Cardiac muscle cell (in vitro differentiated cells and primary cell): ENCODE measurements around the gene CRABP2. TPM values are rescaled to one million over a fixed set of nuclear protein-coding genes. Genes with fewer than 3 reads are reported as not detected.

Experiments used
- DNase-seq, 2 donors: peaks; one replicate each; pipeline versions ENCODE4 v3.0.0 to v3.0.0-alpha.2; 2010 to 2017; ENCODE audit warnings: low read depth in 1 of 2, low spot score in 1 of 2
- H3K27ac ChIP-seq: fragments of 200-600 bp; sonication (generic); 2 replicates; pipeline ENCODE4 v1.5.1; 2016
- H3K27me3 ChIP-seq: fragments of 200-600 bp; sonication (generic); 2 replicates; pipeline ENCODE4 v1.6.0; 2016; ENCODE audit warnings: control low read depth
- H3K36me3 ChIP-seq: fragments of 200-600 bp; sonication (generic); 2 replicates; pipeline ENCODE4 v1.5.1; 2016; ENCODE audit warnings: control low read depth
- H3K4me1 ChIP-seq: fragments of 200-600 bp; sonication (generic); 2 replicates; pipeline ENCODE4 v1.8.1; 2017; ENCODE audit warnings: low read depth, mild to moderate bottlenecking, mixed run types
- H3K4me3 ChIP-seq: fragments of 200-600 bp; sonication (generic); 2 replicates; pipeline ENCODE4 v1.5.1; 2016; ENCODE audit warnings: mild to moderate bottlenecking
- H3K9me3 ChIP-seq: fragments of 200-600 bp; sonication (generic); 2 replicates; pipeline ENCODE4 v1.5.1; 2017; ENCODE audit warnings: low read depth, mild to moderate bottlenecking, control low read depth
- polyA plus RNA-seq: library from polyadenylated mRNA; unstranded; fragments of >200 nt; fragmentation: Nextera tagmentation; extraction: Ambion mirVana; gene quantifications from 2 replicates; pipeline ENCODE4 v1.2.1, GENCODE V29; 2016
- total RNA-seq: library from RNA; depleted of rRNA; stranded (reverse); fragments of >200 nt; gene quantifications from 2 replicates; pipeline ENCODE4 v1.2.3, GENCODE V29; 2016
- TF ChIP-seq, protein P1 (sequence below): IDR thresholded peaks from 2 replicates; pipeline ENCODE4 v1.5.1; 2012; ENCODE audit warnings: low read depth, mild to moderate bottlenecking, low read length

The CRABP2 gene
- total and polyA plus RNA-seq, 2 experiments from 2014 or later, result 556 to 1,249 TPM

DNA sequence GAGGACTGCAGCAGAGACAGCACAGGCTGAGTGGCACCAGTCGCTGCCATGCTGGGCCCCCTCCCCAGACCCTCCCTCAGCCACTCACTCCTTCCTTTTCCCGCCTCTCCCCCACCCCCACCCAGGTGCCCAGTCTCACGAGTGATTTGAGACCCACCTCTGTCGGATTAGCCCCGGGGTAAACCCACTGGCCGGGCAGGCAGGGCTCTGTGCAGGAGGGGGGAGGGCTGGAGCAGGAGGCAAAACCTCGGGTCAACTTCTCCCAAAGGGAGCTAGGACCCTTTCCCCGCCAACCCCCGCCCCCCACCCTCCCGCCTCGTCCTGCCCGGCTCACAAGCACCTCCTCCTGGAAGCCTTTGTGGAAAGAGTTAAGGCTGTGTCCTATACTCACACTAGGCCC is 39.0 kb upstream of the CRABP2 start:
- DNase-seq, result no peak
- H3K4me3 ChIP-seq, result no peak overlapping the region
- TF ChIP-seq, protein P1, sequence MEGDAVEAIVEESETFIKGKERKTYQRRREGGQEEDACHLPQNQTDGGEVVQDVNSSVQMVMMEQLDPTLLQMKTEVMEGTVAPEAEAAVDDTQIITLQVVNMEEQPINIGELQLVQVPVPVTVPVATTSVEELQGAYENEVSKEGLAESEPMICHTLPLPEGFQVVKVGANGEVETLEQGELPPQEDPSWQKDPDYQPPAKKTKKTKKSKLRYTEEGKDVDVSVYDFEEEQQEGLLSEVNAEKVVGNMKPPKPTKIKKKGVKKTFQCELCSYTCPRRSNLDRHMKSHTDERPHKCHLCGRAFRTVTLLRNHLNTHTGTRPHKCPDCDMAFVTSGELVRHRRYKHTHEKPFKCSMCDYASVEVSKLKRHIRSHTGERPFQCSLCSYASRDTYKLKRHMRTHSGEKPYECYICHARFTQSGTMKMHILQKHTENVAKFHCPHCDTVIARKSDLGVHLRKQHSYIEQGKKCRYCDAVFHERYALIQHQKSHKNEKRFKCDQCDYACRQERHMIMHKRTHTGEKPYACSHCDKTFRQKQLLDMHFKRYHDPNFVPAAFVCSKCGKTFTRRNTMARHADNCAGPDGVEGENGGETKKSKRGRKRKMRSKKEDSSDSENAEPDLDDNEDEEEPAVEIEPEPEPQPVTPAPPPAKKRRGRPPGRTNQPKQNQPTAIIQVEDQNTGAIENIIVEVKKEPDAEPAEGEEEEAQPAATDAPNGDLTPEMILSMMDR, result no peak
- H3K27me3 ChIP-seq, result no peaks in the 10 kb centered on the region
- peaks cover 30% of the 10 kb centered on the region for H3K4me1 ChIP-seq
- peaks cover 5% of the 10 kb centered on the region for H3K36me3 ChIP-seq
- peak overlapping the region; percentile 100 for H3K27ac ChIP-seq
- no peaks in the 10 kb centered on the region for H3K9me3 ChIP-seq

DNA sequence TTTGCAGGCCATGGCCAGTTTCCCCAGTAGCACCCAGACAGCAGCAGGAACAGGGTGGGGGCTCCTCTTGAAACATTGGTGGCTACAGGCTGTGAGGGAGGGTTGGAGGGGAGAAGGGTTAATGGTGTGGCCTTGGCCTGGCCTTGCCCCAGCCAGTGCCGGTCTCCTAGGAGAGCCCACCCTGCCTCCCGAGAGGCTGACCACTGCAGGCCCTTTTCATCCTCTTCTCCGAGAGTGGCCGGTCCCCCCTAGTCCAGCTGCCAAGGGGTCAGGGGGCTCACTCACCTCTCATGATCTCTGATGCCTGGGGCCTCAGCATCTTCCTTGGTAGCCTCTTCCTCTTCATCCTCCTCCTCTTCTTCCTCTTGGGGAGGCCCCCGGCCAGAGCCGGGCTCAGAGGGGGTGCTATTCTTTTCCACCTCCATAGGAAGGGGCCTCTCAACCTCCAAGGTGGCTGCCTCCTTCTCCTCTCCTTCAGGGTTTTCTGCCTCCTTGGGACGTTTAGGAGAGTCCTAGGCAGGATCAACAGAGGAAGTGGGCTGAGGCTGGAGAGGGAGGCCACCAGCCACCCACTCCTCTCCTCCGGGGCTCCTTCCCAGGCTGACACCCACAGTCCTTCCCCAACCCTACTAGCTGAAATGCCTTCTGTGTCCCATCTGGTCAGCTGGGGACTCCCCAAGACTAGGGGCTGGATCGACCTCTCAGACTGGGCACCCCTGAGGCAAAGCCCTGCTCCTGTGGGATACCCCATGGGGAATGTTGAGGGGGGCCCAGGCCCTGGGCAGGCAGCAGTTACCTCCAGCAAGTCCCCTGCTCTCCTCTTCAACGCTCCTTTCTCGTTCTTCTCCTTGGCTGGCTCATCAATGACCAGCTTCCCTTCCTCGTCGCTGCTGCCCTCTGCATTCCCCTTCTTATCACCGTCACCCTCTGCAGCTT is 38.3 kb upstream of the CRABP2 start:
- H3K36me3 ChIP-seq, result peaks cover 5% of the 10 kb centered on the region
- H3K27ac ChIP-seq, result peak overlapping the region; percentile 100
- TF ChIP-seq, protein P1, result no peak
- H3K27me3 ChIP-seq, result no peaks in the 10 kb centered on the region
- DNase-seq, result no peak
- H3K9me3 ChIP-seq, result no peaks in the 10 kb centered on the region
- H3K4me1 ChIP-seq, result peaks cover 23% of the 10 kb centered on the region
- H3K4me3 ChIP-seq, result no peak overlapping the region

DNA sequence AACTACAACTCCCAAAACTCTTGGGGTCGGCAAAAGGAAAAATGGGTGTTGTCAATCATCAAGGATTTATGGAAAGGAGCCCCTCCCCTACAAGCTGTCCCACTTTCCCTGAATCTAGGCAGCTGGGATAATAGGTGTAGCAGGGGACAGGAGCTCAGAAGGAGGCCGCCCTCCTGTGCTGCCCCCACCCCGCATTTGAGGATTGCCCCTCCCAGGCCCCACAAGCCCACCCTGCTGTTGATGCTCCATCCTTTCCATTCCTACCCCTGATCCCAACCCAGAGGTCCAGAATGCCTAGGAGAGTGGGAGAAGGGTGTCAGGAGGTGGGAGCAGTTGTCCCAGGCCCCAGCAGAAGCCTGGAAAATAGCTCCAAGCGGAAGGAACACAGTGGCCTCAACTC is 37.4 kb upstream of the CRABP2 start:
- TF ChIP-seq, protein P1, result no peak
- no peak for DNase-seq
- no peaks in the 10 kb centered on the region for H3K9me3 ChIP-seq
- no peaks in the 10 kb centered on the region for H3K27me3 ChIP-seq
- H3K4me3 ChIP-seq, result no peak overlapping the region
- H3K36me3 ChIP-seq, result peaks cover 5% of the 10 kb centered on the region
- H3K4me1 ChIP-seq, result peaks cover 14% of the 10 kb centered on the region
- H3K27ac ChIP-seq, result peak overlapping the region; percentile 88

DNA sequence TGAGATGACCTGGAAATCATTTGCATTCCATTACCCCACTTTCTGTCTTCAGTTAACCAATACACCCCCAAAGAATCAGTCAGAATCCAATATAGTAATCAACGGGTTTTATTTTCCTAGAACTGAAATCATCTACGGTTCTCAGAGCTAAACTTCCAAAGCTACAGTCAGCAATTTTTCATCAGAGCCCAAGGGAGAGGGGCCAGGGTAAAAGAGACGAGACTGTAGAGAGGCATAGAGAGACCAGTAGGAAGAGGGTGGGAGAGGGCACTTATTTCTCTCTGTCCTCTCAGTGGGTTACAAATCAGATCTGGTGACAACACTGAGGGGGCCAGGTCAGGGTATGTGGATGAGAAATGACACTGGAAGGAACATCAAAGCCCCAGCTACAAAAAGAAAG is 36.6 kb upstream of the CRABP2 start:
- H3K27ac ChIP-seq, result peak overlapping the region; percentile 88

DNA sequence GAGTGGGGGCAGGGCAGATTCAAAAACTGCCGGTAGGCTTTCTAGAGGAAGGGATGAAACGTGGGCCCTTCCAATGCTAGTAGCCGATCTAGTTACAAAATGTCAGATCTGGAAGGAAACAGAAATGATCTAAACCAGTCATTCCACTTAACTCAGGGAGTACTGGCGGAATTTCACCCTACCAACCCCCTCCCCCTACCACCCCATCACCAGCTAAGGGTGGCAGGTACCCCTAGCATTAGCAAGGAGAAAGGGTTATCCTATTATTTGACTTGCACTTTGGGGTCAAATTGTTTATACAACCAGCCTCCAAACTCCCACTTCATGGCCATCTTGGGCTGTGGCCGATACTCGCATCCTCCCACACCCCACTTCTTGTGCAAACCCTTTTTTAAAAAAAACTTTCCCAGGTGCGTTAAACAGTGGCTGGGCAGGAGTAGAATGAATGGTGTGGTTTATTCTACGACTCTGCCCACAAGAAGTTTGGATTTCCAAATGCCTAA is 36.1 kb upstream of the CRABP2 start:
- no peak for DNase-seq
- H3K27me3 ChIP-seq, result no peaks in the 10 kb centered on the region
- H3K4me1 ChIP-seq, result peaks cover 11% of the 10 kb centered on the region
- H3K36me3 ChIP-seq, result peaks cover 5% of the 10 kb centered on the region
- H3K4me3 ChIP-seq, result peak overlapping the region; percentile 4
- TF ChIP-seq, protein P1, result no peak
- no peaks in the 10 kb centered on the region for H3K9me3 ChIP-seq
- H3K27ac ChIP-seq, result peak overlapping the region; percentile 88

More for the DNA sequence above, 36.6 kb upstream of the CRABP2 start:
- Histone ChIP-seq H3K27me3 (no peaks in the 10 kb centered on the region), H3K4me1 (peaks cover 11% of the 10 kb centered on the region), H3K36me3 (peaks cover 5% of the 10 kb centered on the region), H3K9me3 (no peaks in the 10 kb centered on the region), H3K4me3 (no peak overlapping the region)
- no peak for DNase-seq
- TF ChIP-seq, protein P1, result no peak
